CD4-positive, alpha-beta T cell treated with Interleukin-2 at 100 ng/mL for 4 hours (primary cell): ENCODE results near the gene CD300LD.

Experiments
- DNase-seq: peaks from one replicate; pipeline ENCODE4 v3.0.0-alpha.2; 2020; ENCODE audit warnings: low spot score

The CD300LD gene

GRCh38 chr17:74543891-74544760 is 48.0 kb downstream of the CD300LD start:
- no peak for DNase-seq

GRCh38 chr17:74543406-74543805 is 48.7 kb downstream of the CD300LD start:
- DNase-seq, result no peak

DNA sequence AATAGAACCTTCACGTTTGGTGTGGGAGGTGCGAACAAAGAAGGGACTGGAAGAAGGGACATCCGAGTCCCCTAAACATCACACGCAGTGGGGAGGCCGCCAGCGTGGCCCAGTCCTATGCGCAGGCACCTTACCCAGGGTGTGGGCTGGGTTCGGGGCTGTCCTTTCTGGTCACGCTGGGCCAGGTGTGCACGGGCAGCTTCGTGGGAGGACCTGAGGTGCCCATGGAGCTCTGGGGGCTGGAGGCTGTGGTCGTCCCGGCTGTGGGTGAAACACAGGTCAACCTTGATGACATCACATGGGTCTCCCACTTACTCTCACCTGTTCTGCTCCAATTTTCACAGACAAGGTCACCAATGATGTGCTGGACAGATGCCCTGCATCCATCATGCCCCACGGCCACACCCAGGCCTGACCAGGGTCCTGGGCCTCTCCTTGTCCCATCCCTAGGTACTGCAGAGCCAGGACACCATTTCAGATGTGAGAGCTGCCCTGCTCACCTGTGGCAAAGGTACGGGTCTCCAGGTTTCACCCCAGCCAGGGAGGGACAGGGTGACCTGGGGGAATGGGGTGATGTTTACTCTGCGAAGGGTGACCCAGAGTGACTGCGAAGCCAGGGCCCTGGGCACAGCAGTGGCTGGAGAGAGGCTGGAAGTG is 49.2 kb downstream of the CD300LD start:
- no peak for DNase-seq

- DNase-seq, result no peak
These were observed 49.9 kb downstream of the CD300LD start for GRCh38 chr17:74542166-74542565.

DNA sequence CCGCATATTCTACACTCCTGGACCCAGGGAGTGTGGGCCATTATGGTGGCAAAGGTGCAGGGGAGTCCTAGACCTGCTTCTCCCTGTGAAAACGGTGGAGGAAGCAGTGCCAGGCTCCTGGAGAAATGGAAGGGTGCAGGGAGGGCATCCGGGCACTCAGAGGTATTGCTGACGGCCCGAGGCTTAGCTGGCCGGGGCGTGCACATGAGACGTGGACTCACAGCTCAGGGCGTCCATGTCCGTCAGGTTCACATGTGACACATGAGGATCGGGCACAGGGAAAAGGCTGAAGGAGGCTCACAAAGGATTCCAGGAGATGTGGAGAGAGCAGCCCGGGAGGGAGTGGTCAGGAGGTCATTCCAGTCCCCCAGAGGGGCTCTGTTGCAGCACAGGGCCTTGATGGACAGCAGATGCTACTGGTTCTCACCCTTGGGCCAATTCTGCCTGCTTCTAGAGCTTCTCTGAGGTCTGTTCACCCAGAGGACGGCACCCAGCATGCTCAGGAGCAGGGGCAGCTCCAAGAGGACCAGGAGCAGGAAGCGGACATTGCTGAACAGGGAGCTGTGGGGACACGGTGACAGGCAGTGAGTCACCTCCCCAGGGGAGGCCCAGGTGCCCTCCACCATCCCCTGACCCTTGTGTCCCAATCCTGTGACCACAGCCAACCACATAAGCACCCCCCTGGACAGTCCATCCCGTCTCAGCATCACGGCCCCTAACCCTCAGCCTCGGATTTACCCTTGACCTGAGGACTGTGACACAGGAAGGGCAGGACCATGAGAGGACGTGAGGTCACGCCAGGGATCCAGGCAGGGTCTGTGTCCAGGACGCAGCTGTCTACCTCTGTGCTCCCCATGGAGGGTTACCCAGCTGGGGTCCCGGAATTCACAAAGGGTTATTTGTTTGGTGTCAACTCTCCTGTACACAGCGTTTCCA is 50.6 kb downstream of the CD300LD start:
- DNase-seq, result no peak

GRCh38 chr17:74539281-74539820 is 52.7 kb downstream of the CD300LD start:
- no peak for DNase-seq

DNA sequence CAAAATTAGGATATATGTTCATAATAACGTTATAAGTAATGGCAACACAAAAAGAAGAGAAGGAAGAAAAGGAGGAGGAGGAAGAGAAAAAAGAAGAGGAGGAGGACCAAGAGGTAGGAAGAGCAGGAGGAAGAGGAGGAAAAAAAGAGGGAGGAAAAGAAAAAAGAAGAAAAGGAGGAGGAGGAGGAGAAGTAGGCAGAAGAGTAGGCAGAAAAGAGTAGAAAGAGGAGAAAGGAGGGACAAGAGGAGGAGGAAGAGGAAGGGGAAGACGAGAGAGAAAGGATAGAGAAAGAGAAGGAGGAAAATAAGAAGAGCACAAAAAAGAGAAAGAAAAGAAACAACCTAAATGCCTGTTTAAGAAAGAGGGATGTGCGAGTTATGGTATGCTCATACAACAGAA is 55.2 kb downstream of the CD300LD start:
- no peak for DNase-seq

DNA sequence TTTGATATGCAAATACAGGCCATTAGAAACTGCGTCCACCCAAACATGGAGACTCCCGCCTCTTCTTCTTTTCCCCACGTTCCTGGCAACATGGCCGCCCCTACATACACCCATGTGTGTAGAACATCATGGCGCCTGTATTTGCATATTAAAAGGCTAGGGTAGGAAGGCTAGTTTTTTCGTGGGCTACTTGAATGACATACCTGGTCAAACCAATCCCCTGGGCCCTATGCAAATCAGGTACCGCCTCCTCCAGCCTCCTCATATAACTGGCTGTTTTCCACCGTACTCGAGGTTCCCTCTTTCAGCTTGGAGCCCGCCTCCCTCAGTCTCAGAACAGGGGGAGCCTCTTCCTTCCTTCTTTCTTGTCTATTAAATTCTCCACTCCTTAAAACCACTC is 60.0 kb downstream of the CD300LD start:
- DNase-seq, result peak; percentile 15

DNA sequence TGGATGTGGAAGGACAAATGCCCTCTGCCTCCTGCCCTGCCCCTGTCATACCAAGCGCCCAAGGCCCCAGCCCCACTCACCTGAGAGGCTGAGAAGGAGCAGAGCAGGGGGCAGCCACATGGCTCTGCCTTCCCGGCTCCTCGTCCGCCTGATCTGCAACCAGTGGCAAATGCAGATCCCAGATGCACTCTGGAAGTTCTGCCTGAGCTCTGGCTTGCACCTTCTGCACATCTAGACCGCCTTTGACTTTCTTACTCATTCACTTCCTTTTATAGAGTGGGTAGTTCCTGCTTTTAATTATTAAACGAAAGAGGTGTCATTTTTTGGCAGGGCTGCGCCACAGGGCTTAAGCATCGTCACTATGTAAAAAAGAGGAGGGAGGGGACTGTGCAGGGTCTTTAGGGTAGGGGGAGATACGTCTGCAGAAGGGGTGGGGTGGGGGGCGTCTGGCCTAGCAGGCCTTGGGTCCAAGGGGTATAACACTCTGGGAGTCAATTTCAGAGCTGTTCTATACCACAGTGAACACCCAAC is 60.8 kb downstream of the CD300LD start, which contains the start of gene CD300LB:
TSS of gene CD300LB (minus strand) at position 245 of the 531 bp plus-strand sequence. CDS start at position 120, 125 bp downstream.
- DNase-seq, result no peak

- DNase-seq, result no peak
These were observed 61.3 kb downstream of the CD300LD start for GRCh38 chr17:74530831-74531150.
